Caco-2 (cell line): ENCODE measurements around the gene ENDOD1. TPM values are rescaled to one million over a fixed set of nuclear protein-coding genes. Genes with fewer than 3 reads are reported as not detected.

ENCODE experiments used
- BruUV-seq: library from RNA; stranded (reverse); fragments of 400-500 nt; replicated peaks from 2 replicates; lab custom pipeline; 2021; lab: Mats Ljungman, UMichigan
- CTCF ChIA-PET: fragments of 300-600 bp; sonication (Branson Sonifier 250); formaldehyde crosslinking; loops from one replicate; lab custom pipeline; 2022; ENCODE audit warnings: antibody characterized with exemption; lab: Charles Lee
- POLR2A ChIA-PET: fragments of 300-600 bp; sonication (Branson Sonifier 250); formaldehyde crosslinking; loops from one replicate; lab custom pipeline; 2022; ENCODE audit warnings: antibody characterized with exemption; lab: Charles Lee
- DNase-seq, 2 experiments: peaks; one replicate each; pipeline versions ENCODE4 v3.0.0 to v3.0.0-alpha.2; 2020 to 2022
- H3K27me3 ChIP-seq: replicated peaks from 2 replicates; pipeline ENCODE4 v1.6.0; 2011; ENCODE audit warnings: low read length; ENCODE audit not compliant: control insufficient read depth, insufficient read depth
- H3K36me3 ChIP-seq: 2 replicates; pipeline ENCODE4 v1.5.1; 2011; ENCODE audit warnings: low read length; ENCODE audit not compliant: control insufficient read depth, insufficient read depth
- H3K4me1 ChIP-seq: fragments of 250-450 bp; sonication (Bioruptor Pico); 2 replicates; pipeline ENCODE4 v1.5.1; 2020; ENCODE audit warnings: mild to moderate bottlenecking
- H3K4me3 ChIP-seq: 2 replicates; pipeline ENCODE4 v1.5.1; 2011; ENCODE audit warnings: low read depth, mild to moderate bottlenecking, control low read depth, low read length
- H3K9me3 ChIP-seq: fragments of 250-450 bp; sonication (Bioruptor Pico); 2 replicates; pipeline ENCODE4 v1.5.1; 2020; ENCODE audit warnings: mild to moderate bottlenecking, moderate library complexity
- H3K27ac Mint-ChIP-seq: one replicate; pipeline ENCODE4 v1.8.0; 2022; ENCODE audit warnings: mixed read lengths; ENCODE audit not compliant: unreplicated experiment
- H3K27me3 Mint-ChIP-seq: one replicate; pipeline ENCODE4 v1.8.0; 2022; ENCODE audit warnings: mixed read lengths; ENCODE audit not compliant: insufficient read depth, unreplicated experiment
- H3K36me3 Mint-ChIP-seq: one replicate; pipeline ENCODE4 v1.8.0; 2022; ENCODE audit warnings: mild to moderate bottlenecking, mixed read lengths; ENCODE audit not compliant: insufficient read depth, unreplicated experiment
- H3K4me1 Mint-ChIP-seq: one replicate; pipeline ENCODE4 v1.8.0; 2022; ENCODE audit warnings: low read depth, mixed read lengths; ENCODE audit not compliant: unreplicated experiment
- H3K4me3 Mint-ChIP-seq: one replicate; pipeline ENCODE4 v1.8.0; 2022; ENCODE audit warnings: mild to moderate bottlenecking, moderate library complexity, mixed read lengths; ENCODE audit not compliant: unreplicated experiment
- H3K9me3 Mint-ChIP-seq: one replicate; pipeline ENCODE4 v1.8.0; 2022; ENCODE audit warnings: mixed read lengths; ENCODE audit not compliant: unreplicated experiment
- intact Hi-C: fragments of 100-400 bp; cut with micrococcal nuclease; formaldehyde crosslinking; loops from one replicate; pipeline ENCODE4 v1.10.0; 2022; ENCODE audit not compliant: unreplicated experiment
- total RNA-seq: library from RNA; stranded (reverse); gene quantifications from 2 replicates; pipeline ENCODE4 v1.2.3, GENCODE V29; 2022
- TF ChIP-seq, protein P1 (sequence below), 2 experiments: fragments of 200-600 bp in 1 of 2; IDR thresholded peaks; 1 replicate in 1 of 2; 2 replicates in 1 of 2; pipeline versions ENCODE4 v1.5.1 to v1.8.0; 2011 to 2022; ENCODE audit warnings: antibody characterized with exemption in 1 of 2, control low read depth in 1 of 2, inconsistent platforms in 1 of 2, low read depth in 1 of 2, low read length in 1 of 2, mild to moderate bottlenecking in 1 of 2, moderate library complexity in 1 of 2; ENCODE audit not compliant: insufficient read depth in 1 of 2, severe bottlenecking in 1 of 2, unreplicated experiment in 1 of 2

ENDOD1 gene
- total RNA-seq, 1 experiment from 2014 or later: 22.7 TPM

GRCh38 chr11:95152876-95153856 lies 63.5 kb downstream of the ENDOD1 start:
- Mint-ChIP-seq H3K4me1 (peaks cover 35% of the 10 kb centered on the region), H3K36me3 (peaks cover 8% of the 10 kb centered on the region), H3K27me3 (no peaks in the 10 kb centered on the region), H3K9me3 (no peaks in the 10 kb centered on the region), H3K27ac (no peak overlapping the region), H3K4me3 (no peak overlapping the region)
- intact Hi-C loops: loop anchor here (5.0 to 10.0 kb wide), 5 partner anchors 181 to 684 kb away; partner anchors contain the start of genes CWC15 and KDM4D
- CTCF ChIA-PET: interaction anchor here (0.7 to 4.3 kb wide), 9 partner anchors 78 to 612 kb away, joined by 3 to 67 read pairs (median 4); partner anchors contain the start of gene SESN3
- POLR2A ChIA-PET: interaction anchor here (1.0 kb wide), 1 partner anchor 294 kb away, joined by 4 read pairs; no protein-coding TSS in a partner anchor
- no peak overlapping the region for H3K4me3 ChIP-seq
- no peaks in the 10 kb centered on the region for H3K36me3 ChIP-seq
- peaks cover 20% of the 10 kb centered on the region for H3K4me1 ChIP-seq
- TF ChIP-seq, protein P1, sequence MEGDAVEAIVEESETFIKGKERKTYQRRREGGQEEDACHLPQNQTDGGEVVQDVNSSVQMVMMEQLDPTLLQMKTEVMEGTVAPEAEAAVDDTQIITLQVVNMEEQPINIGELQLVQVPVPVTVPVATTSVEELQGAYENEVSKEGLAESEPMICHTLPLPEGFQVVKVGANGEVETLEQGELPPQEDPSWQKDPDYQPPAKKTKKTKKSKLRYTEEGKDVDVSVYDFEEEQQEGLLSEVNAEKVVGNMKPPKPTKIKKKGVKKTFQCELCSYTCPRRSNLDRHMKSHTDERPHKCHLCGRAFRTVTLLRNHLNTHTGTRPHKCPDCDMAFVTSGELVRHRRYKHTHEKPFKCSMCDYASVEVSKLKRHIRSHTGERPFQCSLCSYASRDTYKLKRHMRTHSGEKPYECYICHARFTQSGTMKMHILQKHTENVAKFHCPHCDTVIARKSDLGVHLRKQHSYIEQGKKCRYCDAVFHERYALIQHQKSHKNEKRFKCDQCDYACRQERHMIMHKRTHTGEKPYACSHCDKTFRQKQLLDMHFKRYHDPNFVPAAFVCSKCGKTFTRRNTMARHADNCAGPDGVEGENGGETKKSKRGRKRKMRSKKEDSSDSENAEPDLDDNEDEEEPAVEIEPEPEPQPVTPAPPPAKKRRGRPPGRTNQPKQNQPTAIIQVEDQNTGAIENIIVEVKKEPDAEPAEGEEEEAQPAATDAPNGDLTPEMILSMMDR (IDR thresholded peaks at IDR 0.05; ENCODE audit: insufficient read depth in 1 of 2, low read depth in 1 of 2, low read length in 1 of 2, severe bottlenecking in 1 of 2, unreplicated experiment in 1 of 2): no peak
- DNase-seq: no peak
- H3K27me3 ChIP-seq: no peaks in the 10 kb centered on the region
- H3K9me3 ChIP-seq: no peaks in the 10 kb centered on the region
- no TSS peak for BruUV-seq

DNA sequence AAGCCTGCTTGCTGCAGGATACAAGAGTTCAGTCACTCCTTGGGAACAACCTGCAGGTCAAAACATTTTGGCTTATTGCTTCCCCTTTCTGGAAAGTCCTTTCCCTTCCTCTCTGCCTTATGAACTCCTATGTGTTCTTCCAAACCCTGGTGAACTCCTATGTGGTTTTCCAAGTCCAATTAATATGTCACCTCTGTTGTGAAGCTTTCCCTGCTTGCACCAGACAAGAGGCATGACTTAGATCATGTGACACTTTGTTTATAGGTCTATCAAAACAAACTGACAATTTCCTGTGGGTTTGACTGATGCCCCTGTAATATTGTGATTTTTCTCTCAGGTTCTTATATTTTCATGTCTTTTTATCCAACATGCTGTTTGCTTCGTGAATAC lies 64.2 kb downstream of the ENDOD1 start:
- ChIA-PET CTCF (interaction anchor here (0.6 to 4.3 kb wide), 28 partner anchors 11 to 682 kb away, joined by 3 to 67 read pairs (median 5); partner anchors contain the start of genes FAM76B, SESN3 and SRSF8), POLR2A (interaction anchor here (1.0 kb wide), 1 partner anchor 293 kb away, joined by 4 read pairs; no protein-coding TSS in a partner anchor)
- intact Hi-C loops: loop anchor here (5.0 to 10.0 kb wide), 5 partner anchors 182 to 683 kb away; partner anchors contain the start of genes CWC15 and KDM4D

More for the DNA sequence above, 64.2 kb downstream of the ENDOD1 start:
- Histone ChIP-seq H3K4me3 (no peak overlapping the region), H3K9me3 (no peaks in the 10 kb centered on the region), H3K4me1 (peaks cover 20% of the 10 kb centered on the region), H3K27me3 (no peaks in the 10 kb centered on the region), H3K36me3 (no peaks in the 10 kb centered on the region)
- Mint-ChIP-seq H3K27me3 (no peaks in the 10 kb centered on the region), H3K27ac (no peak overlapping the region), H3K4me3 (no peak overlapping the region), H3K9me3 (no peaks in the 10 kb centered on the region), H3K36me3 (peaks cover 8% of the 10 kb centered on the region), H3K4me1 (peaks cover 34% of the 10 kb centered on the region)
- TF ChIP-seq, protein P1 (IDR thresholded peaks at IDR 0.05; ENCODE audit: insufficient read depth in 1 of 2, low read depth in 1 of 2, low read length in 1 of 2, severe bottlenecking in 1 of 2, unreplicated experiment in 1 of 2): no peak
- no TSS peak for BruUV-seq
- DNase-seq: no peak
